ENCODE data around the gene EML6. TPM values are rescaled to one million over a fixed set of nuclear protein-coding genes. Genes with fewer than 3 reads are reported as not detected.

Gene EML6
- total RNA-seq, 3 donors from 2014 or later (not counting 1 experiment from before 2014, with no cell fraction given), result 1.7 to 3.2 (median 2.4) TPM

DNA sequence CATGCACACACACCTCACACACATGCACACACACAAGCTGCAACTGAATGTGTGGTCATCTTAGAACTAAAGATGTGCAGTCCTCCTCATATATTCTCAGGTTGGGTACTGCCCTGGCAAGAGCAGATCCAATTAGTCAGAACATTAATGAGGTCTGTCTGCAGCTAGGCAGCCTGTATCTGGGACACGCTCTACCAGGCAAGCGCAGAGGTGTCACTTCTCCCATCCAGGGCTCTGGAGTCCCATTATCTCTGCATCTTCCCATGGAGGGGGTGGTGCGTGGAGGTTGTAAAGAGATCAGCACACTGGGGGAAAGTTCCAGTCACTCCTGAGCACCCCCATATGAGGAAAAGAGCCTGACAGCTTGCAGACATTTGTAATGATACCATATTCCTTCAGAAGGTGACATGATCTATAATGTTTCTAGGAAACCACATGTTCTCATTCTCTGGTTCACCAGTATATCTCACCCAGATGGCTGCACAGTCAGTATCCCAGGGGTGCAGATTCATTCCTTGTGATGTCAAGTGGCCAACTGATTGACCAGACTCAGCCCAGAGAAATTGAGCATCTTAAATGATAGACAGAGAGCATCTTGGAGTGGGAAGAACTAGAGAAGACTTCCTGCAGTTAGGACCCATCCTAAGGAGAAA is 231.4 kb downstream of the EML6 start:
- Histone ChIP-seq H3K4me3 (ENCODE audit: low read length) (no peak overlapping the region), H3K27ac (ENCODE audit: low read length) (no peak overlapping the region), H3K4me1 (ENCODE audit: control insufficient read depth, insufficient read depth, low read length) (peaks cover 8% of the 10 kb centered on the region), H3K9me3 (ENCODE audit: control insufficient read depth, insufficient read depth, low read length) (no peaks in the 10 kb centered on the region), H3K27me3 (ENCODE audit: control insufficient read depth, insufficient read depth, low read length) (no peaks in the 10 kb centered on the region), H3K36me3 (ENCODE audit: control insufficient read depth, insufficient read depth, low read length) (no peaks in the 10 kb centered on the region)
- WGBS (ENCODE audit: insufficient coverage), result 96% methylated on average over 3 of the region's 3 CpGs
- Mint-ChIP-seq H3K36me3 (no peaks in the 10 kb centered on the region), H3K27me3 (ENCODE audit: low read depth in 2 of 2) (no peaks in the 10 kb centered on the region), H3K9me3 (no peaks in the 10 kb centered on the region), H3K27ac (peak overlapping the region; percentile 82 to 88), H3K4me1 (peaks cover 40 to 48% of the 10 kb centered on the region in 2 donors), H3K4me3 (no peak overlapping the region)
- intact Hi-C loops (cut with micrococcal nuclease), result no loop called here
- TF ChIP-seq, protein P1, sequence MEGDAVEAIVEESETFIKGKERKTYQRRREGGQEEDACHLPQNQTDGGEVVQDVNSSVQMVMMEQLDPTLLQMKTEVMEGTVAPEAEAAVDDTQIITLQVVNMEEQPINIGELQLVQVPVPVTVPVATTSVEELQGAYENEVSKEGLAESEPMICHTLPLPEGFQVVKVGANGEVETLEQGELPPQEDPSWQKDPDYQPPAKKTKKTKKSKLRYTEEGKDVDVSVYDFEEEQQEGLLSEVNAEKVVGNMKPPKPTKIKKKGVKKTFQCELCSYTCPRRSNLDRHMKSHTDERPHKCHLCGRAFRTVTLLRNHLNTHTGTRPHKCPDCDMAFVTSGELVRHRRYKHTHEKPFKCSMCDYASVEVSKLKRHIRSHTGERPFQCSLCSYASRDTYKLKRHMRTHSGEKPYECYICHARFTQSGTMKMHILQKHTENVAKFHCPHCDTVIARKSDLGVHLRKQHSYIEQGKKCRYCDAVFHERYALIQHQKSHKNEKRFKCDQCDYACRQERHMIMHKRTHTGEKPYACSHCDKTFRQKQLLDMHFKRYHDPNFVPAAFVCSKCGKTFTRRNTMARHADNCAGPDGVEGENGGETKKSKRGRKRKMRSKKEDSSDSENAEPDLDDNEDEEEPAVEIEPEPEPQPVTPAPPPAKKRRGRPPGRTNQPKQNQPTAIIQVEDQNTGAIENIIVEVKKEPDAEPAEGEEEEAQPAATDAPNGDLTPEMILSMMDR (IDR thresholded peaks at IDR 0.05), result no peak
- ATAC-seq (peak in 1 of 3 donors; percentile 34), DNase-seq (no peak)

DNA sequence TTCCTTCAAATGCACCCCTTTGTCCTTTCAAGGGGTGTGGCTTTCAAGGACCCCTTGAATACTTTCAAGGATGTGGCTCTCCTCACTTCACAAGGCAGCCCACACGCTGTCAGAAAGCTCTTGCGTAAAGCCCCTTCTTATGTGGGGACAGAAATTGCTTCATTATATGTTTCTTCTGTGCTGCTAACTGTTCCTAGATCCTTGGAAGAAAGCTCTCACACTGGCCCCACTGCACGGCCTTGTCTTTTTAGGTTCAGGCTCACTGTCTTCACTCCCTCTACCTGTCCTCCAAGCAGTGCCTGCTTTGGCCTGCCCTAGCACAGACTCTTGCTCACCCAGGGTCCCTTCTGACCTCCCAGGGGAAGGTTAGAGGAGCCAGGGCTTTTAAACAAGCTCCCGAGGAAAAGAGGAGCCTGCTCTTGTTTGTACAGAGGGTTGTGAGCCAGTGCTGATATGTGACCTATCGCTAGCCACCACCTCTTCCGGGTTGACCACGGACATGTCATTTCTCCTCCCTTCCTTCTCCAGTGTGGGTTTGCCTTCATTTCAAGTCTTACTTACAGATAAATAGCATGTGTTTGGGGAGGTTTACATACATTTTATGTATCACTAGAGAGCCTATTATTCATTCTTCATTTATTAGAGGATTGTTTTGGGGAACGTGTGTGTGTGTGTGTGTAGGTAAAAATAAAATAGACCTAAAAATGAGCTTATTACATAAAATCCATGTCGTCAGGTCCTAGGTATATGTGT is 232.1 kb downstream of the EML6 start:
- no peak for DNase-seq
- TF ChIP-seq, protein P1 (IDR thresholded peaks at IDR 0.05), result no peak
- peak overlapping the region; percentile 59 for H3K4me3 Mint-ChIP-seq
- Histone ChIP-seq H3K36me3 (ENCODE audit: control insufficient read depth, insufficient read depth, low read length) (no peaks in the 10 kb centered on the region), H3K9me3 (ENCODE audit: control insufficient read depth, insufficient read depth, low read length) (no peaks in the 10 kb centered on the region), H3K27me3 (ENCODE audit: control insufficient read depth, insufficient read depth, low read length) (no peaks in the 10 kb centered on the region), H3K27ac (ENCODE audit: low read length) (peak overlapping the region; percentile 66), H3K4me3 (ENCODE audit: low read length) (no peak overlapping the region), H3K4me1 (ENCODE audit: control insufficient read depth, insufficient read depth, low read length) (peaks cover 8% of the 10 kb centered on the region)
- H3K4me1 Mint-ChIP-seq, result peaks cover 33 to 41% of the 10 kb centered on the region in 2 donors
- peak; percentile 59 to 65 (median 65) for ATAC-seq
- H3K9me3 Mint-ChIP-seq, result no peaks in the 10 kb centered on the region
- no peaks in the 10 kb centered on the region for H3K36me3 Mint-ChIP-seq
- H3K27ac Mint-ChIP-seq, result peak overlapping the region; percentile 82 to 88
- 68% methylated on average over 5 of the region's 9 CpGs for WGBS (ENCODE audit: insufficient coverage)
- no peaks in the 10 kb centered on the region for H3K27me3 Mint-ChIP-seq (ENCODE audit: low read depth in 2 of 2)
- intact Hi-C loops (cut with micrococcal nuclease), result no loop called here

DNA sequence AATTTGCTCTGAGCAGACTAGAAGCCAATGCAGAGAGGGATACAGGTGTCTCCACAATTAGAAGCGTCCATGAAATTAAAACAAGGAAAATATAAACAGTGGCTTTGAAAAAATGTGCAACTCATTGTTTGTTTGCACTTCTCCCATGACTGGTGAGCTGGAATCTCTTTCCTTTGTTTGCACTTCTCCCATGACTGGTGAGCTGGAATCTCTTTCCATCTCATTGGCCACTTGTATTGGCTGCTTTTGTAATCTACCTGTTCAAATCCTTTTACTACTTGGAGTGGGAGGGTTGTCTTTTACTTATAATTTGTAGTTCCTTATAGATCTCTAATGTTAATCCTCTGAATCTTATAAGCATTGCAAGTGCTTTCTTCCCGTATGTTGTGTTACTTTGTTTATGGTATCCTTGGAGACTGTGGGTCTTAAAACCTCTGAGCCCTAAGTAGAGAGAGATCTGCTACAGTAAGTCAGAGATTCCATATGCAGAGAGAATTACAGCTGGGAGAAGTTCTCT is 232.7 kb downstream of the EML6 start:
- no peaks in the 10 kb centered on the region for H3K36me3 ChIP-seq (ENCODE audit: control insufficient read depth, insufficient read depth, low read length)
- H3K9me3 ChIP-seq (ENCODE audit: control insufficient read depth, insufficient read depth, low read length), result no peaks in the 10 kb centered on the region
- Mint-ChIP-seq H3K4me3 (peak overlapping the region; percentile 59), H3K9me3 (no peaks in the 10 kb centered on the region), H3K36me3 (no peaks in the 10 kb centered on the region), H3K27ac (peak overlapping the region; percentile 82 to 88), H3K4me1 (peaks cover 29 to 36% of the 10 kb centered on the region in 2 donors), H3K27me3 (ENCODE audit: low read depth in 2 of 2) (no peaks in the 10 kb centered on the region)
- DNase-seq (no peak), ATAC-seq (peak in 1 of 3 donors; percentile 17)
- H3K4me3 ChIP-seq (ENCODE audit: low read length), result no peak overlapping the region
- intact Hi-C loops (cut with micrococcal nuclease), result no loop called here
- H3K27me3 ChIP-seq (ENCODE audit: control insufficient read depth, insufficient read depth, low read length), result no peaks in the 10 kb centered on the region
- WGBS (ENCODE audit: insufficient coverage), result 85% methylated on average over 2 of the region's 2 CpGs
- peaks cover 8% of the 10 kb centered on the region for H3K4me1 ChIP-seq (ENCODE audit: control insufficient read depth, insufficient read depth, low read length)
- peak overlapping the region; percentile 66 for H3K27ac ChIP-seq (ENCODE audit: low read length)
- TF ChIP-seq, protein P1 (IDR thresholded peaks at IDR 0.05), result no peak
